Kidney epithelial cell (primary cell): ENCODE data around the gene PTPN14. TPM values are rescaled to one million over a fixed set of nuclear protein-coding genes. Genes with fewer than 3 reads are reported as not detected.

Source experiments
- DNase-seq: peaks from one replicate; pipeline ENCODE4 v3.0.0-alpha.2; 2010; ENCODE audit warnings: low read depth
- H3K27me3 ChIP-seq: 2 replicates; pipeline ENCODE4 v1.6.0; 2011; ENCODE audit warnings: low read length; ENCODE audit not compliant: control insufficient read depth, insufficient read depth
- H3K36me3 ChIP-seq: 2 replicates; pipeline ENCODE4 v1.5.1; 2011; ENCODE audit warnings: low read length; ENCODE audit not compliant: control insufficient read depth, insufficient read depth
- H3K4me3 ChIP-seq: 2 replicates; pipeline ENCODE4 v1.5.1; 2011; ENCODE audit warnings: low read depth, mild to moderate bottlenecking, control low read depth, low read length
- total RNA-seq: library from RNA; depleted of rRNA; stranded (reverse); fragments of >200 nt; gene quantifications from 2 replicates; pipeline ENCODE4 v1.2.3, GENCODE V29; 2015
- TF ChIP-seq, protein P1 (sequence below): IDR thresholded peaks from 2 replicates; pipeline ENCODE4 v1.5.1; 2011; ENCODE audit warnings: mild to moderate bottlenecking, moderate library complexity, low read length, control low read depth, inconsistent platforms; ENCODE audit not compliant: insufficient read depth, poor library complexity, severe bottlenecking

PTPN14 gene
- total RNA-seq, 1 donor from 2014 or later, result 30.7 TPM

DNA sequence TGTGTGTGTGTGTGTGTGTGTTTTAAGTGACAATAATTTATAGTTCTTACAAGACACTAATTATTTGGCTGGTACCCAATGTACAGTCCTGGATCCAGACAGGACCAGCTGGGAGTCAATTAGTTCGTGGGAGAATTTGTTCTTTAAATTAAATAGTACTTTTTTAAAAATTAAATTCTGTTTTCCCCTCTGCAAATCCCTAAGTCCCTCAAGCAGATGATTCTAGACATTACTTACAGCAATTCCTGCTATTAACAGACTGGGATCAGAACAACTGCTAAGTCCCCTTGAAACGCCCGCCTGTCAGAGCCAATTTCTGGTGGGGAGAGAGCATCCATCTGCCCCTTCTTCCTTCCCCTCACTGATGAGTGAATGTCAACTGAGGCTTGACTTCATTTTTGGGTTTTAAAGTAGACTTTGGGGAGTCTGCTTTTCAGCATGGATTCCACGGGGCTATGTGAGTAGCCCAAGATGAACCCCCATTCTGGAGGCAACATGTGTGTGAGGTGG, 186.6 kb downstream of the PTPN14 start:
- Histone ChIP-seq H3K4me3 (no peak overlapping the region), H3K36me3 (peaks cover 5% of the 10 kb centered on the region), H3K27me3 (no peaks in the 10 kb centered on the region)
- no peak for DNase-seq
- TF ChIP-seq, protein P1, sequence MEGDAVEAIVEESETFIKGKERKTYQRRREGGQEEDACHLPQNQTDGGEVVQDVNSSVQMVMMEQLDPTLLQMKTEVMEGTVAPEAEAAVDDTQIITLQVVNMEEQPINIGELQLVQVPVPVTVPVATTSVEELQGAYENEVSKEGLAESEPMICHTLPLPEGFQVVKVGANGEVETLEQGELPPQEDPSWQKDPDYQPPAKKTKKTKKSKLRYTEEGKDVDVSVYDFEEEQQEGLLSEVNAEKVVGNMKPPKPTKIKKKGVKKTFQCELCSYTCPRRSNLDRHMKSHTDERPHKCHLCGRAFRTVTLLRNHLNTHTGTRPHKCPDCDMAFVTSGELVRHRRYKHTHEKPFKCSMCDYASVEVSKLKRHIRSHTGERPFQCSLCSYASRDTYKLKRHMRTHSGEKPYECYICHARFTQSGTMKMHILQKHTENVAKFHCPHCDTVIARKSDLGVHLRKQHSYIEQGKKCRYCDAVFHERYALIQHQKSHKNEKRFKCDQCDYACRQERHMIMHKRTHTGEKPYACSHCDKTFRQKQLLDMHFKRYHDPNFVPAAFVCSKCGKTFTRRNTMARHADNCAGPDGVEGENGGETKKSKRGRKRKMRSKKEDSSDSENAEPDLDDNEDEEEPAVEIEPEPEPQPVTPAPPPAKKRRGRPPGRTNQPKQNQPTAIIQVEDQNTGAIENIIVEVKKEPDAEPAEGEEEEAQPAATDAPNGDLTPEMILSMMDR, result no peak

DNA sequence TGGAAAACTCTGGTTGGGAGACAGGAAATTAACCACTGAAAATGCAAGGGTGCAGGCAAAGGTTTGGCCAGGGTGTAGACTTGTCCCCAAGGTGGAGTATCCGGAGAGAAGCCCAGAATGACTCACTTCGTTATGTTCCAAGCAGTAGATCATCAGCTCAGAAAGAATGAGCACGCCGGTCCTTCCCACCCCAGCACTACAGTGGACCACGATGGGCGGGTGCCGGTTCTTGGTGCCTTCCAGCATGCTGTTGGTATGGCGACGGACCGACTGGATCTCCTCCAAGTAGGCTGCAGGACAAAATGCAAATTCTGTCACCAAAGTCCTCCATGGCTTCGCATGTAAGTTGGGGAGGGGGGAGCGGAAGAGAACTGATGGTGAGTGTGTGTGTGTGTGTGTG, 187.0 kb downstream of the PTPN14 start:
- H3K27me3 ChIP-seq, result no peaks in the 10 kb centered on the region
- peaks cover 6% of the 10 kb centered on the region for H3K36me3 ChIP-seq
- no peak overlapping the region for H3K4me3 ChIP-seq
- no peak for DNase-seq
- TF ChIP-seq, protein P1, result no peak

DNA sequence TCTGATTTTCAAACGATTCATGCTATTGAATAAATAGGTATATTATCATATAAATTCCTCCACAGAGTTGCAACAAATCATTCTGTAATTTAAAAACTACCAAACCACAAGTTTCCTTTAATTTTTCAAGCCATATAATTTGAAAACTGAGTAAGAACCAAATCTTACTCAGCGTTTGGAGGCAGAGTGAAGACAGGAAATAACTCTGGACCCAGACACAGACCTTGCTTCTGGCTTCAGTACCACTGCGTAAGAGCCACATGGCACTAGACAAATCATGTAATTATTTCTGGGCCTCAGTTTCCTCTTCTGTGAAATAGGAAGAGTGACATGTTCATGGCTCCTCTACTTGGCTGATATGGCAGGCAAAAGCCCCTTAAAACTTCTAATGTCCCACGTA, 188.0 kb downstream of the PTPN14 start:
- Histone ChIP-seq H3K36me3 (peaks cover 6% of the 10 kb centered on the region), H3K27me3 (no peaks in the 10 kb centered on the region), H3K4me3 (no peak overlapping the region)
- DNase-seq, result no peak
- TF ChIP-seq, protein P1, result no peak

GRCh38 chr1:214362188-214362882, 189.1 kb downstream of the PTPN14 start:
- Histone ChIP-seq H3K4me3 (no peak overlapping the region), H3K36me3 (peaks cover 5% of the 10 kb centered on the region), H3K27me3 (no peaks in the 10 kb centered on the region)
- TF ChIP-seq, protein P1, result no peak
- DNase-seq, result no peak

DNA sequence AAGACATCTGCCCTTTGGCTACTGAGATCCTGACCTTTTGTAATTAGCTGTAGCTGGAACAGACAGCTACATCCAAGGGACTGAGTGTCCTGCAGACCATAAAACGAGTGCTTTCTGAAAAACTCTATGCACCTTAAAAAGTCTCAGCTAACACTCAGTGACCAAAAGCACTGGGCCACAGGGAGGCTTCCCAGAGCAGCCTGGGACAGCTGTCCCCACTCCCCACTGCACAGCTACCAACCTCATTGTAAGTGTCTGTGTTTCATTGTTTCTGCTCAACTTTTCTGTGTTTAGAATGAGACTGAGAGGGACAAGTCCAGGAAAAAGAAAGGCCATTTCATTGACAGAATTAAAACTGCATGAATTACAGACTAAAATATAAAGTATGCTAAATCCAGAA, 189.8 kb downstream of the PTPN14 start:
- H3K36me3 ChIP-seq, result peaks cover 5% of the 10 kb centered on the region
- H3K4me3 ChIP-seq, result no peak overlapping the region
- DNase-seq, result no peak
- no peaks in the 10 kb centered on the region for H3K27me3 ChIP-seq
- TF ChIP-seq, protein P1, result no peak

DNA sequence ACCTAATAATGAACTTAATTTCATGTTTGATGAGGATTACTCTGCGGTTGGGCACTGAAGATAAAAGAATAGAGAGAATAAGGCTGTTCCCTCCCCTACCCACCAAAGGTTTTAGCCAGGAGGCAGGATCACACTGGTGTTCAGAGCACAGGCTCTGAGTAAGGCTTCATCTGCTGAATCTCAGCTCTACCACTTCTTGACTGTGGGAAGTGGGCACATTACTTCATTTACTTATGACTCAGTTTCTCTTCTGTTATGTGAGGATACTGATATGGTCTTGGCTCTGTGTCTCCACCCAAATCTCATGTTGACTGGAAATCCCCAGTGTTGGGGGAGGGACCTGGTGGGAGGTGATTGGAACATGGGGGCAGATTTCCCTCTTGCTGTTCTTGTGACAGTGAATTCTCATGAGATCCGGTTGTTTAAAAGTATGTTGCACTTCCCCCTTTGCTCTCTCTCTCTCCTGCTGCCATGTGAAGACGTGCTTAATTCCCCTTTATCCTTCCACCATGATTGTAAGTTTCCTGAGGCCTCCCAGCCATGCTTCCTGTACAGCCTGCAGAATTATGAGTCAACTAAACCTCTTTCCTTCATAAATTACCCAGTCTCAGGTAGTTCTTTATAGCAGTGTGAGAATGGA, 190.8 kb downstream of the PTPN14 start:
- Histone ChIP-seq H3K4me3 (no peak overlapping the region), H3K27me3 (no peaks in the 10 kb centered on the region), H3K36me3 (peaks cover 6% of the 10 kb centered on the region)
- TF ChIP-seq, protein P1, result no peak
- no peak for DNase-seq
